Muscle of leg (tissue), 11 donors: ENCODE data around the gene UGT2A3. TPM values are rescaled to one million over a fixed set of nuclear protein-coding genes. Genes with fewer than 3 reads are reported as not detected.

Experiments used
- DNase-seq: peaks from one replicate; pipeline ENCODE4 v3.0.0; 2013
- H3K27ac ChIP-seq: one replicate; pipeline ENCODE4 v1.5.1; 2013; ENCODE audit warnings: mild to moderate bottlenecking, low read length, control low read depth
- H3K27me3 ChIP-seq: one replicate; pipeline ENCODE4 v1.6.1; 2013; ENCODE audit warnings: low read length; ENCODE audit not compliant: control insufficient read depth, insufficient read depth
- H3K36me3 ChIP-seq: one replicate; pipeline ENCODE4 v1.6.1; 2013; ENCODE audit warnings: low read length; ENCODE audit not compliant: control insufficient read depth, insufficient read depth
- H3K4me1 ChIP-seq: one replicate; pipeline ENCODE4 v1.6.1; 2013; ENCODE audit warnings: low read length; ENCODE audit not compliant: control insufficient read depth, insufficient read depth
- H3K4me3 ChIP-seq: one replicate; pipeline ENCODE4 v1.5.1; 2013; ENCODE audit warnings: low read length, control low read depth
- H3K9me3 ChIP-seq: replicated peaks from 2 replicates; pipeline ENCODE4 v1.6.1; 2013; ENCODE audit warnings: low read depth, low read length; ENCODE audit not compliant: control insufficient read depth
- WGBS: methylation state at CpG from one replicate; pipeline ENCODE4 v1.1.5; 2013; ENCODE audit warnings: missing lambda C conversion rate; ENCODE audit not compliant: insufficient coverage; 5-methylcytosine and 5-hydroxymethylcytosine counted together
- polyA plus RNA-seq, 8 donors: library from polyadenylated mRNA; unstranded; fragments of 120-200 nt; gene quantifications; one replicate each; pipeline versions ENCODE4 v1.2.1 to v1.2.3, GENCODE V29; 2013; ENCODE audit warnings: inconsistent platforms in 1 of 8, low replicate concordance in 1 of 8; ENCODE audit not compliant: insufficient read length in 8 of 8, insufficient read depth in 1 of 8
- total RNA-seq: library from RNA; stranded (reverse); fragments of 120-200 nt; gene quantifications from one replicate; pipeline ENCODE4 v1.2.4, GENCODE V29; 2013

UGT2A3 gene
- total and polyA plus RNA-seq, 9 donors, result 0.07 to 19.6 (median 0.12) TPM; not detected in 4

DNA sequence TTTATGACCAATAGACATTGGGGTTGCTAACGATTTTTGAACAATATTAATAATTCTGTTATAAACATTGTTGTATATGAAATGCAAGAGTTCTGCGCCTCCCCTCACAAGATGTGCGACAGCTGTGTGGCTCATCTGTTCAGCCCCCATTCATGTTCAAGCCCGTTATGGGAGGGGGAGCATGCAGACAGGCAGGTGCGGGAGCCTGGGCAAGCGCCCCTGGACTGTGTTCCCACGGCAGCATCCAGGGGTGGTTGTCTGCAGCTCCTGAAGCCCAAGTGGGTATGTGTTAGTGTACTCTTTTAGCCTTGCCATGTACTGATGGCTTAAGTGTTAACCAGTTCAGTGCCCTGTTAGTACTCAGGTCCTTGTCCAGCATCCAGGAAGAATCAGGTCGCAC lies 34.6 kb downstream of the UGT2A3 start:
- no peak for DNase-seq
- no peaks in the 10 kb centered on the region for H3K9me3 ChIP-seq
- WGBS, result 100% methylated on average over 5 of the region's 8 CpGs
- H3K4me1 ChIP-seq, result no peaks in the 10 kb centered on the region
- H3K27me3 ChIP-seq, result no peaks in the 10 kb centered on the region
- no peak overlapping the region for H3K27ac ChIP-seq
- no peaks in the 10 kb centered on the region for H3K36me3 ChIP-seq
- H3K4me3 ChIP-seq, result no peak overlapping the region

DNA sequence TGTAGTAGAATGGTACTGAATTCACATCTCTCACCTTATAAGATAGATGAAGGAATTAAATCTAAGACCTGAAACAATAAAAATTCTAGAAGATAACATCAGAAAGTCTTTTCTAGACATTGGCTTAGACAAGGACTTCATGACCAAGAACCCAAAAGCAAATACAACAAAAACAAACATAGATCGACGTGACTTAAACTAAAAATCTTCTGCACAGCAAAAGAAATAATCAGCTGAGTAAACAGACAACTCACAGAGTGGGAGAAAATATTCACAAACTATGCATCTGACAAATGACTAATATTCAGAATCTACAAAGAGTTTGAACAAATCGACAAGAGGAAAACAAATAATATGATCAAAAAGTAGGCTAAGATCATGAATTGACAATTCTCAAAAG lies 38.8 kb downstream of the UGT2A3 start:
- no peak overlapping the region for H3K4me3 ChIP-seq
- WGBS, result no CpG with 5 or more reads among the region's 3 CpGs

DNA sequence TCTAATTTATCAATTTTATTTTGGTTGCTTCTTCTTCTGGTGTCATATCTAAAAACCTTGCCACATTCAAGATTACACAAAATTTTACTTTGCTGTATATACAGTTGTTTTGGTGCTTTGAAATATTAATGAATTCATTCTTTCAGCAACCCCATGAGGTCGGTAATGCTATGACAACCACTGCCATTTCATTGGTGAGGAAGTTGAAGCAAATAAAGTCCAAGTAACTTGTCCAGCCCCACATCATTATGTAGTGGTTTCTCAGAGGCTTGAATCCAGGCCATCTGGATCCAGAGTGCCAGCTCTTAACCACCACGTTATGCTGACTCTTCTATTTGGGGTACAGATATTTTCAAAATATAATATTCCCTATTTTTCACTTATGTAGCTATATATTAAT lies 42.2 kb downstream of the UGT2A3 start:
- no peak for DNase-seq
- Histone ChIP-seq H3K4me1 (peaks cover 5% of the 10 kb centered on the region), H3K27me3 (no peaks in the 10 kb centered on the region), H3K4me3 (no peak overlapping the region), H3K9me3 (no peaks in the 10 kb centered on the region), H3K36me3 (no peaks in the 10 kb centered on the region), H3K27ac (no peak overlapping the region)
- WGBS, result no CpG with 5 or more reads among the region's 2 CpGs

More for the DNA sequence above, 38.8 kb downstream of the UGT2A3 start:
- Histone ChIP-seq H3K27ac (no peak overlapping the region), H3K36me3 (no peaks in the 10 kb centered on the region), H3K9me3 (no peaks in the 10 kb centered on the region), H3K4me1 (no peaks in the 10 kb centered on the region), H3K27me3 (no peaks in the 10 kb centered on the region)
- DNase-seq, result no peak

DNA sequence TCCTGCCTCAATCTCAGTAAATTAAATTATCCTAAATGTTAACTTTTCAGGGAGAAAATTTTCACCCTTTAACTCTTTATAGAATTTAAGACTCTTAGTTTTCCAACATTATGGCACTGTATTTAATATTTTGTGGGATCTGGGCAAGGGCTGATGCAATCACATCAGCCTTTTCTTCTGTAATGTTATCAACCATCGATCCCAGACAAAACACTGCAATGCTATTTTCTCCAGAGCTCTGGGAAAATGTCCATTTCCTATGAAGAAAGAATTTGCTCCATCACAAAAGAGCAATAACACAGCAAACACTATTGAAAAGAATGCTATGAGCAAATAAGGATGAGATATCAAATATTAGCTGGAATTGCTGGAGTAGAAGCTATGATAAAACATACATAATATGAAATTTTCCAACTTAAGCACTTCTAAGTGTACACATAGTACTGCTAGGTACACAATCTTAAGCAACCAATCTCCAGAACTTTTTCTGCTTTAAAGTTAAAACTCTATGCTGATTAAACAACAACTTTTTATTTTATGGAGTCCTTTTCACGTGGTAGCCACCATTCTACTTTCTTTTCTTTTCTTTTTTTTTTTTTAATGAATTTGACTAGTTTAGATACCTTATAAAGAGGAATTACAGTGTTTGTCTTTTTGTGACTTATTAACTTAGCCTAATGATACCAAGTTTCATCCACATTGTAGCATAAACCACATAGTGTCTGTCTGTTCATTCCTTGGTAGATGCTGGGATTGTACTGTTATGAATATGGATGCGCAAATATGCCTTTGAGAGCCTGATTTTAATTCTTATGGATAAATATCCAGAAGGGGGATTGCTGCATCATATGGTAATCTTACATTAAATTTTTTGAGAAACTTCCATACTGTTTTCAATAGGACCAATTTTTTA lies 43.6 kb downstream of the UGT2A3 start:
- no peaks in the 10 kb centered on the region for H3K9me3 ChIP-seq
- H3K36me3 ChIP-seq, result no peaks in the 10 kb centered on the region
- no peak for DNase-seq
- no CpG with 5 or more reads among the region's 3 CpGs for WGBS
- H3K27ac ChIP-seq, result no peak overlapping the region
- no peaks in the 10 kb centered on the region for H3K27me3 ChIP-seq
- peaks cover 5% of the 10 kb centered on the region for H3K4me1 ChIP-seq
- H3K4me3 ChIP-seq, result no peak overlapping the region

DNA sequence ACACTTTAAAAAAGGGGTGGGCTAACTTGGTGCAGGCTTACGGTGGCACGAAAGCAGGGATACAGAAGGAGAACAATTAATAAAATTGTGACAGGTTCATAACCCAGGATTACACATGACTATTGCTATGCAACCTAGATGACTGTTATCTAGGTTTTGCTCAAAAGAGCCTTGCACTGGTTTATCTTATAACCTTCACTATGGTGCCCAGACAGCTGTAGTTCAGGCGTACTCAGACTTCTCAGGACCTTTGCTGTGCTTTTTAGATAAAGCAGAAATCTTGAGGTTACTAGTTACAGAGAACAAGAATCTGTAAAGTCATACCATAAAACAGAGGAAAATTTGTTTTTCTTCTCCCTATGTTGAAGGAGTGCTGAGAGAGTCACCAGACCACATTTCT lies 44.4 kb downstream of the UGT2A3 start:
- DNase-seq, result no peak
- H3K4me3 ChIP-seq, result no peak overlapping the region
- no CpG with 5 or more reads among the region's 3 CpGs for WGBS
- H3K9me3 ChIP-seq, result no peaks in the 10 kb centered on the region
- H3K4me1 ChIP-seq, result peaks cover 5% of the 10 kb centered on the region
- H3K27me3 ChIP-seq, result no peaks in the 10 kb centered on the region
- H3K36me3 ChIP-seq, result no peaks in the 10 kb centered on the region
- no peak overlapping the region for H3K27ac ChIP-seq

DNA sequence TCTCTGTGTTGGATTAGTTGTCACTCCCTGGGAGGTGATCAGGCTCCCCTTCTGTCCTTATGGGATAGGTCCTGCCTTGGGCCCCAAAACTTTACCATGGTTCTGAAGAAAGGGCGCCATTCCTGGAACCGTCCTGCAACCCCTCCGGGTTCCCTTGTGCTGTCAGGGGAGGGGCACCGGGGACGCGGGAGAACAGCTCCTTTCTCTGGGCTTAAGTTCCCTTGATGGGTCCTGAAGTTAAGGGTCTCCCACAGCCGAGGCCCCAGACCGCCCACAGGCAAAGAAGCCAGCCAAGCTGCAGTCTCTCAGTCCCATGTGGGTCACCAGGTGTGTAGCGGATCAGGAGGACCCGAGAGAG lies 44.8 kb downstream of the UGT2A3 start:
- no peaks in the 10 kb centered on the region for H3K9me3 ChIP-seq
- H3K4me1 ChIP-seq, result peaks cover 5% of the 10 kb centered on the region
- no peak overlapping the region for H3K27ac ChIP-seq
- no peak for DNase-seq
- WGBS, result 69% methylated on average over 6 of the region's 10 CpGs
- H3K36me3 ChIP-seq, result no peaks in the 10 kb centered on the region
- H3K4me3 ChIP-seq, result peak overlapping the region; percentile 37
- H3K27me3 ChIP-seq, result no peaks in the 10 kb centered on the region

DNA sequence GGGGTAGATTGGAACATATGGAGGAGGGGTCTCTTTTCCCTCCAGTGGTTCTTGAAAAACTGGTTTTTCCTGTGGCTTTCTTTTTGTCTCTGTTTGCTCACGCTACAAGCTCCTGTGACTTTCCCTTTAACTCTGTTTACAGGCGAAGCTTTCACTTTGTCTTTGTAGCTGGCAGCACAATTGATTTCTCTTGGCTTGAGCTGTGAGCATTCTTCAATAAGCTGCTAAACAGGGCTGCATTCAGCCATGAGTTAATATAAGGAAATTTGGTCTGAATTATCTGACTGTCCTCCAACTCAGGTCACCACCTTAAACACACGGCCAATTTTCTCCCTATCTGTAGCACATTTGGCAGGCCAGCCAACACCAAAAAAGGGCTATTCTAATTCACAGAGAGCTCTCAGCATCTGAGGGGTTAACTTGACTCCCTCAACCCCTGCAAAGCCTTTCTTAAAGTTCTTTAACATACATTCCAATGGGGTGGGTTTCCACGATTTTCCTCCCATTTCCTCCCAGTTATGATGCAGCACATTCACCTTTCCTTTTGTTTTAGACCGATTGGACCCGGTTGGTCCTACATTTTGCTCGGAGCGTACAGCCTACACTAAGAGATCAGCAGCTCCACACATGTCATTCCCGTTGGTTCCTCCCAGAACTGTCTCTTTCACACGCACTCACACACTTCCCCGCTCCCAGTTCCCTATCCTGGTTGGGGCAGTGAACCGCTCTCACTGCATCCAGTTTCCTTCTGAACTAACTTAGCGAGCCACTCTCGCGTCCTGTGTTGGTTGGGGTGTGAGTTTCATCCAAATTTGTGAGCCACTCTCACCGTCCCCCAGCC lies 45.4 kb downstream of the UGT2A3 start:
- Histone ChIP-seq H3K36me3 (no peaks in the 10 kb centered on the region), H3K4me1 (peaks cover 5% of the 10 kb centered on the region), H3K27ac (no peak overlapping the region), H3K9me3 (no peaks in the 10 kb centered on the region), H3K4me3 (peak overlapping the region; percentile 37), H3K27me3 (no peaks in the 10 kb centered on the region)
- DNase-seq, result peak; percentile 59
- WGBS, result 39% methylated on average over 10 of the region's 16 CpGs

DNA sequence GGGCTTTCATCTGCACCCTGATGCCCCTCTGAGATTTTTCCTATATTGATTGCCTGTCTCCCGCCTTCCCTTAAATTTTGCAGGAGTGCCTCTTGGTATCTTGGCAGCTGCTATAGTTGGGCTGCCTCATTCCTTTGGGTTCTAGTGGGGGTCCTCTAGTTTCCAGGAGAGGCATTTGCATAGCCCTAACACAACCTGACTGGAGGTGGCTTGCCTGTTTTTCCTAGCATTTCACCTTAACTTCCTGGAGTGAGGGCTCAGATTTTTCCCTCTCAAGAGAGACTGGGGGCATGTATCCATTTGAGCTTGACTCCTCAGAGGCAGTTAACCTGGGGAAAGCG lies 46.0 kb downstream of the UGT2A3 start:
- Histone ChIP-seq H3K4me3 (peak overlapping the region; percentile 37), H3K36me3 (no peaks in the 10 kb centered on the region), H3K9me3 (no peaks in the 10 kb centered on the region), H3K4me1 (peaks cover 5% of the 10 kb centered on the region), H3K27me3 (no peaks in the 10 kb centered on the region), H3K27ac (no peak overlapping the region)
- no peak for DNase-seq
- WGBS, result no CpG with 5 or more reads among the region's 2 CpGs

DNA sequence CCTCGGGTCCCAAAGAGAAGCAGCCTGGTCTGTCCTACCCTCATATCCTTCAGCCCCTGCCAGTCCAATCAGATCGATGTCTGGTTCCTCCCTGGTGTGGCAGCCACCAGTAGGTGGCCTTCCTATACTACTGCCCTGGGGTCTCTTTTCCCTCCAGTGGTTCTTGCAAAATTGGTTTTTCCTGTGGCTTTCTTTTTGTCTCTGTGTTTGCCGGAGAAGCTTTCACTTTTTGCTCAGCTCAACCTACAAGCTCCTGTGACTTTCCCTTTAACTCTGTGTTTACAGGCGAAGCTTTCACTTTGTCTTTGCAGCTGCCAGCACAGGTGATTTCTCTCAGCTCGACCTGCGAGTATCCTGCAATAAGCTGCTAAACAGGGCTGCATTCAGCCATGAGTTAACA lies 46.8 kb downstream of the UGT2A3 start:
- Histone ChIP-seq H3K27me3 (no peaks in the 10 kb centered on the region), H3K9me3 (no peaks in the 10 kb centered on the region), H3K27ac (no peak overlapping the region), H3K4me1 (peaks cover 5% of the 10 kb centered on the region), H3K4me3 (no peak overlapping the region), H3K36me3 (no peaks in the 10 kb centered on the region)
- no peak for DNase-seq
- WGBS, result 35% methylated on average over 5 of the region's 6 CpGs

DNA sequence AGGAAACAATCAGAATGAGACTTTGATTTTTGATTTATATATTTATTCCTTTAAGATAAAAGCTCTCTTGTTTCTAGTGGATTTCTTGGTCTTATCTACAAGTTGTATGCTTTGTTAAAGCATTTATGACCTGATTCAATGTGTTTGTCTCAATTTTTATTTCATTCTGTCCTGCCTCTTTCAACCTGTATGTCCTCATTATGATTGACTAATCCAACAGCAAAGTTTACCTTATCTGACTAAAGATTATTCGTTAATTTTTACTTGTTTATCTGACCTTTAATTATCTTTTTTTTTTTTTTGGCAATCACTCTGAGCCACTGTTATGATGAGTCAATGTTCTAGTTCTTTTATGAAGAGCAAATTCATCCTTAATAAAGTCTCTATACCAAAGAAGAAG lies 54.9 kb downstream of the UGT2A3 start:
- H3K27me3 ChIP-seq, result no peaks in the 10 kb centered on the region
- no CpG with 5 or more reads among the region's 1 CpG for WGBS
- no peaks in the 10 kb centered on the region for H3K9me3 ChIP-seq
- H3K4me1 ChIP-seq, result no peaks in the 10 kb centered on the region
- H3K27ac ChIP-seq, result no peak overlapping the region
- no peak for DNase-seq
- H3K36me3 ChIP-seq, result no peaks in the 10 kb centered on the region
- H3K4me3 ChIP-seq, result no peak overlapping the region
